H1 (cell line): ENCODE data around the gene ANKLE1. TPM values are rescaled to one million over a fixed set of nuclear protein-coding genes. Genes with fewer than 3 reads are reported as not detected.
A peak's percentile ranks its signal among the peaks of the same experiment; 100 is the strongest.

Experiments used
- CTCF ChIA-PET: fragments of 300-600 bp; sonication (Branson Sonifier 250); formaldehyde crosslinking; loops from one replicate; lab custom pipeline; 2021; ENCODE audit not compliant: partially characterized antibody; lab: Charles Lee
- POLR2A ChIA-PET: fragments of 300-600 bp; sonication (Branson Sonifier 250); formaldehyde crosslinking; loops from one replicate; lab custom pipeline; 2021; ENCODE audit warnings: inconsistent platforms; ENCODE audit not compliant: partially characterized antibody; lab: Charles Lee
- DNase-seq, 2 experiments: peaks; one replicate each; pipeline versions ENCODE4 v3.0.0 to v3.0.0-alpha.2; 2010 to 2022; ENCODE audit warnings: low spot score in 2 of 2, low read depth in 1 of 2, mixed read lengths in 1 of 2
- FAIRE-seq: peaks from 2 replicates; lab custom pipeline; 2011; peaks lifted over from hg19 to GRCh38; lab: Jason Lieb, UNC
- H2AFZ ChIP-seq: 2 replicates; pipeline ENCODE4 v1.8.1; 2012; ENCODE audit warnings: low read length, inconsistent platforms
- H2AK5ac ChIP-seq: 2 replicates; pipeline ENCODE4 v1.6.1; 2013; ENCODE audit warnings: low read depth, low read length
- H2BK120ac ChIP-seq: replicated peaks from 2 replicates; pipeline ENCODE3; 2013; ENCODE audit warnings: low read depth, low read length, inconsistent platforms
- H2BK12ac ChIP-seq: 2 replicates; pipeline ENCODE4 v1.6.1; 2013; ENCODE audit warnings: low read depth, low read length
- H2BK15ac ChIP-seq: 2 replicates; pipeline ENCODE4 v1.6.1; 2013; ENCODE audit warnings: low read length
- H2BK20ac ChIP-seq: 2 replicates; pipeline ENCODE4 v1.6.1; 2013; ENCODE audit warnings: low read length
- H2BK5ac ChIP-seq: 2 replicates; pipeline ENCODE4 v1.6.1; 2013; ENCODE audit warnings: low read depth, low read length
- H3K14ac ChIP-seq: 2 replicates; pipeline ENCODE4 v1.6.1; 2013; ENCODE audit warnings: inconsistent platforms; ENCODE audit not compliant: insufficient read length
- H3K18ac ChIP-seq: 2 replicates; pipeline ENCODE4 v1.6.1; 2013; ENCODE audit warnings: low read length; ENCODE audit errors: extremely low read depth
- H3K23ac ChIP-seq: 2 replicates; pipeline ENCODE4 v1.6.1; 2013; ENCODE audit warnings: inconsistent platforms; ENCODE audit not compliant: insufficient read length
- H3K23me2 ChIP-seq: 2 replicates; pipeline ENCODE4 v1.6.1; 2013; ENCODE audit warnings: low read depth, low read length
- H3K27ac ChIP-seq: 2 replicates; pipeline ENCODE4 v1.6.1; 2011; ENCODE audit warnings: low read depth, low read length, inconsistent platforms
- H3K27me3 ChIP-seq, 4 experiments: replicated peaks in 1 of 4; 1 replicate in 1 of 4; 2 replicates in 3 of 4; pipeline versions ENCODE4 v1.6.1 to v1.8.1; 2011 to 2013; ENCODE audit warnings: low read length in 3 of 4, mild to moderate bottlenecking in 3 of 4, inconsistent platforms in 2 of 4, mixed read lengths in 2 of 4, moderate library complexity in 1 of 4; ENCODE audit not compliant: control insufficient read depth in 3 of 4, insufficient read depth in 3 of 4; ENCODE audit errors: extremely low read depth in 1 of 4
- H3K36me3 ChIP-seq, 4 experiments: 2 replicates each; pipeline versions ENCODE4 v1.6.1 to v1.8.1; 2011 to 2013; ENCODE audit warnings: mild to moderate bottlenecking in 4 of 4, low read length in 3 of 4, moderate library complexity in 2 of 4, control low read depth in 1 of 4, inconsistent platforms in 1 of 4; ENCODE audit not compliant: insufficient read depth in 4 of 4, control insufficient read depth in 2 of 4
- H3K4ac ChIP-seq: replicated peaks from 2 replicates; pipeline ENCODE3; 2013; ENCODE audit warnings: low read length, low read depth, mixed read lengths, inconsistent platforms; ENCODE audit not compliant: insufficient read length
- H3K4me1 ChIP-seq, 4 experiments: replicated peaks in 1 of 4; 1 replicate in 1 of 4; 2 replicates in 3 of 4; pipeline versions ENCODE4 v1.6.1 to v1.8.1; 2011 to 2013; ENCODE audit warnings: low read length in 3 of 4, inconsistent platforms in 2 of 4, mixed read lengths in 1 of 4; ENCODE audit not compliant: insufficient read depth in 4 of 4, control insufficient read depth in 3 of 4
- H3K4me2 ChIP-seq, 2 experiments: 2 replicates each; pipeline versions ENCODE4 v1.6.1 to v1.8.1; 2011 to 2013; ENCODE audit warnings: low read depth in 2 of 2, low read length in 2 of 2, control low read depth in 1 of 2, inconsistent platforms in 1 of 2, mild to moderate bottlenecking in 1 of 2; ENCODE audit not compliant: insufficient read depth in 1 of 2
- H3K4me3 ChIP-seq, 4 experiments: fragments of 200-600, 300-600 bp in 1 of 4; sonication (generic), shearing (Covaris generic), sonication (Bioruptor Twin) in 1 of 4; 2 replicates each; pipeline versions ENCODE4 v1.5.1 to v1.8.1; 2011 to 2016; ENCODE audit warnings: low read length in 4 of 4, low read depth in 3 of 4, control low read depth in 2 of 4, inconsistent platforms in 2 of 4, mild to moderate bottlenecking in 2 of 4, mixed read lengths in 1 of 4, moderate library complexity in 1 of 4; ENCODE audit not compliant: insufficient read depth in 2 of 4; ENCODE audit errors: extremely low read depth in 1 of 4
- H3K56ac ChIP-seq: replicated peaks from 2 replicates; pipeline ENCODE3; 2013; ENCODE audit warnings: low read depth, mild to moderate bottlenecking, mixed read lengths, low read length, inconsistent platforms; ENCODE audit not compliant: insufficient read length
- H3K79me1 ChIP-seq: 2 replicates; pipeline ENCODE4 v1.6.1; 2013; ENCODE audit warnings: low read depth, low read length, control low read depth
- H3K79me2 ChIP-seq, 2 experiments: 2 replicates each; pipeline versions ENCODE4 v1.6.1 to v1.8.1; 2012 to 2013; ENCODE audit warnings: low read length in 2 of 2, mild to moderate bottlenecking in 2 of 2, inconsistent platforms in 1 of 2; ENCODE audit not compliant: insufficient read depth in 2 of 2, control insufficient read depth in 1 of 2
- H3K9ac ChIP-seq, 4 experiments: replicated peaks in 1 of 4; 1 replicate in 1 of 4; 2 replicates in 3 of 4; pipeline versions ENCODE4 v1.6.1 to v1.8.1; 2011 to 2013; ENCODE audit warnings: low read depth in 3 of 4, low read length in 3 of 4, control low read depth in 2 of 4, mild to moderate bottlenecking in 2 of 4, moderate library complexity in 2 of 4, inconsistent platforms in 1 of 4; ENCODE audit errors: extremely low read depth in 1 of 4
- H3K9me3 ChIP-seq, 2 experiments: 2 replicates each; pipeline versions ENCODE4 v1.6.1 to v1.8.1; 2012 to 2013; ENCODE audit warnings: mild to moderate bottlenecking in 2 of 2, moderate library complexity in 2 of 2, control low read depth in 1 of 2, inconsistent platforms in 1 of 2, low read depth in 1 of 2, low read length in 1 of 2, mixed read lengths in 1 of 2; ENCODE audit not compliant: insufficient read depth in 2 of 2
- H4K20me1 ChIP-seq, 2 experiments: replicated peaks in 1 of 2; 2 replicates each; pipeline versions ENCODE3 to v1.8.1; 2011 to 2013; ENCODE audit warnings: inconsistent platforms in 2 of 2, low read length in 2 of 2, mild to moderate bottlenecking in 1 of 2; ENCODE audit not compliant: insufficient read depth in 2 of 2, control insufficient read depth in 1 of 2
- H4K5ac ChIP-seq: 2 replicates; pipeline ENCODE4 v1.6.1; 2013; ENCODE audit warnings: low read length, low read depth, mixed read lengths, inconsistent platforms; ENCODE audit not compliant: insufficient read length
- H4K8ac ChIP-seq: 2 replicates; pipeline ENCODE4 v1.8.0; 2013; ENCODE audit warnings: mild to moderate bottlenecking, moderate library complexity, low read length, inconsistent platforms; ENCODE audit not compliant: insufficient read depth; ENCODE audit errors: extremely low read depth
- H4K91ac ChIP-seq: replicated peaks from 2 replicates; pipeline ENCODE3; 2013; ENCODE audit warnings: low read length, mixed read lengths, inconsistent platforms; ENCODE audit not compliant: insufficient read length
- ASH2L ChIP-seq: fragments of 200-600, 300-600 bp; sonication (generic); IDR thresholded peaks from one replicate; pipeline ENCODE4 v1.7.1; 2017; ENCODE audit warnings: low read length
- TAF7 ChIP-seq: optimal IDR thresholded peaks from 2 replicates; pipeline ENCODE3; 2011; ENCODE audit warnings: low read depth, mild to moderate bottlenecking, inconsistent platforms, low read length, moderate library complexity, borderline replicate concordance
- WGBS, 2 experiments: shearing (Covaris generic) in 1 of 2; methylation state at CpG; one replicate each; pipeline versions ENCODE4 v1.1.6 to v1.1.7; 2013 to 2015; ENCODE audit warnings: low lambda C conversion rate in 2 of 2, mixed read lengths in 2 of 2, inconsistent platforms in 1 of 2, low coverage in 1 of 2, missing lambda C conversion rate in 1 of 2; ENCODE audit not compliant: insufficient replicate concordance in 2 of 2, insufficient coverage in 1 of 2, insufficient read length in 1 of 2; ENCODE audit errors: extremely low coverage in 1 of 2, missing lambda C conversion rate in 1 of 2; 5-methylcytosine and 5-hydroxymethylcytosine counted together
- polyA plus RNA-seq, 7 experiments: library from polyadenylated mRNA; depleted of rRNA in 3 of 7; stranded (reverse) in 5 of 7; unstranded in 2 of 7; fragments of >200 nt in 5 of 7; fragments of 200-250 nt in 2 of 7; gene quantifications; 1 replicate in 5 of 7; 2 replicates in 1 of 7; 4 replicates in 1 of 7; pipeline versions ENCODE4 v1.2.1 to v1.2.3, GENCODE V29; 2011 to 2013; ENCODE audit warnings: missing spikeins in 2 of 7, mixed read lengths in 2 of 7
- total RNA-seq: library from RNA; stranded (reverse); fragmentation: NEBNext Ultra II Directional; extraction: Animal tissue kit (Norgen Biotek cat#: 25700); gene quantifications from 2 replicates; pipeline ENCODE4 v1.2.1, GENCODE V29; 2021

ANKLE1 gene
- total and polyA plus RNA-seq, 2 of the 8 experiments (the other 6 are each of a cell fraction or from before 2014, with no cell fraction given) = 6.1 to 9.6 TPM

DNA sequence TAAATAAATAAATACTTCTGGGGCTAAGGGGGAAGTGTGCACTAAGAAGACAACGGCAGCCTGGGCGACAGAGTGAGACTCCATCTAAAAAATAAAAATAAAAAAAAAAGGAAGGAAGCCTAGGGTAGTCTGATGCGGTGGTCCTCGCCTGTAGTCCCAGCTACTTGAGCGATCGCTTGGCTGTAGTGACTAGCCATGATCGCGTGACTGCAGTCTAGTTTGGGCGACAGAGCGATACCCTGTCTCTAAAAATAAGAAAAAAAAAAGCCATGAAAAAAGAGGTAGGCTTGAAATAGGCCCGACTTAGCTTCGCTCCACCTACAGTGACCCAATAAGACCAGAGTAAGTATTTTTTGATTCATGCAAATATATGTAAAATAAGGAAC is 15.1 kb upstream of the ANKLE1 start:
- CTCF ChIA-PET = interaction anchor here (0.6 to 2.7 kb wide), 7 partner anchors 17 to 200 kb away, joined by 3 to 8 read pairs (median 6); partner anchors contain the start of gene NR2F6
- Histone ChIP-seq H2AFZ (0 out of 2 replicates have a peak overlapping the region, but pooled peaks have one; percentile 55), H3K23me2 (no peaks in the 10 kb centered on the region), H2BK5ac (peak overlapping the region; percentile 18; the same call in 1 of the 2 replicates), H4K20me1 (no peaks in the 10 kb centered on the region), H3K9me3 (no peaks in the 10 kb centered on the region), H3K9ac (no peak overlapping the region), H3K4me1 (peaks cover 0 to 8% (median 2%) of the 10 kb centered on the region in 4 experiments; a peak in 5 of 7 replicates), H3K56ac (no peak overlapping the region), H2BK120ac (no peak overlapping the region), H4K8ac (no peak overlapping the region), H3K23ac (no peak overlapping the region), H3K79me1 (no peaks in the 10 kb centered on the region; the same call in 1 of the 2 replicates), H3K4me2 (no peak overlapping the region), H3K14ac (no peak overlapping the region), H2BK20ac (no peak overlapping the region), H3K79me2 (peaks cover 3 to 12% of the 10 kb centered on the region in 2 experiments; a peak in 3 of 4 replicates), H2BK12ac (no peak overlapping the region), H3K4ac (no peak overlapping the region), H2AK5ac (no peak overlapping the region), H4K91ac (no peak overlapping the region), H3K4me3 (peak overlapping the region in 1 of 4 experiments; percentile 31; a peak in 1 of 8 replicates), H3K36me3 (peaks cover 5 to 12% (median 7%) of the 10 kb centered on the region in 4 experiments; a peak in 5 of 8 replicates), H2BK15ac (no peak overlapping the region), H3K27ac (no peak overlapping the region), H3K18ac (no peak overlapping the region), H3K27me3 (no peaks in the 10 kb centered on the region), H4K5ac (no peak overlapping the region)
- DNase-seq (no peak), FAIRE-seq (no peak)
- TF ChIP-seq TAF7 (peak; percentile 20), ASH2L (no peak)
- WGBS, 2 experiments = 80% methylated on average over 12 of the region's 12 CpGs; no CpG with 5 or more reads in 1 of the 2 experiments
- POLR2A ChIA-PET = interaction anchor here (0.6 to 12.8 kb wide), 16 partner anchors 13 to 441 kb away, joined by 3 to 113 read pairs (median 5); partner anchors contain the start of genes ANKLE1, DDA1 and USE1
